ENCODE measurements around the gene LRBA.
"Not testable (repeated sequence)": the region's sequence is repeated elsewhere in the genome, so short reads cannot be mapped to it uniquely, and the experiment has no call there.

The LRBA gene

DNA sequence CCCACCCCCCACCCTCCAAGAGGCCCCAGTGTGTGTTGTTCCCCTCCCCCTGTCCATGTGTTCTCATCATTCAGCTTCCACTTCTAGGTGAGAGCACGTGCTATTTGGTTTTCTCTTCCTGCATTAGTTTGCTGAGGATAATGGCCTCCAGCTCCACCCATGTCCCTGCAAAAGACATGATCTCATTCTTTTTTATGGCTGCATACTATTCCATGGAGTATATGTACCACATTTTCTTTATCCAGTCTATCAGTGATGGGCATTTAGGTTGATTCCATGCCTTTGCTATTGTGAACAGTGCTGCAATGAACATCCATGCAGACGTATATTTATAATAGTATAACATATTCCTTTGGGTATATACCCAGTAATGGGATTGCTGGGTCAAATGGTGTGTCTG is 628.7 kb downstream of the LRBA start:
- not testable (repeated sequence) for H3K9me3 ChIP-seq (ENCODE audit: control insufficient read depth, insufficient read depth, low read length); H3K36me3 ChIP-seq (ENCODE audit: control insufficient read depth, insufficient read depth, low read length); H3K27ac ChIP-seq (ENCODE audit: low read length); H3K27me3 ChIP-seq (ENCODE audit: control insufficient read depth, insufficient read depth, low read length); DNase-seq (ENCODE audit: low read depth, low spot score); H3K4me1 ChIP-seq (ENCODE audit: control insufficient read depth, insufficient read depth, low read length); H3K4me3 ChIP-seq (ENCODE audit: low read length)
- no CpG with 5 or more reads among the region's 2 CpGs for WGBS (ENCODE audit: insufficient coverage, insufficient read length)

DNA sequence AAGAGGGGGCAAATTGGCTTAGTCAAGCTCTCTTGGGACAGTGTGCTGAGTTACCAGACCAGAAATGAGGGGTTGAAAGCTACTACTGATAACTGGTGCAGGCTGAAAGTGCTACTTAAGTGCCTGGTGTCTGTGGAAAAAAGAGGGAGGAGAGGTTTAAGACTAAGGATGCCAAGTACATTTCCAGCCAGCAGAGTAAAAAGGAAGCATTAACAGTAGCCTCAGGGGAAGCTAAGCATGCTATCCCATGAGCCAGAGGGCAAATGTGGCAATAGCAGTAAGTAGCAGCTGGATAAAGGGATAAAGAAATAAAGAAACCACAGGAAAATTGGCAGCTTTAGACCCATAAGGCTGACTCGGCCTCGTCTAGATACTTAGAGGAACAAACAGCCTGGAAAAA is 629.5 kb downstream of the LRBA start:
- no peak for DNase-seq (ENCODE audit: low read depth, low spot score)
- no peak overlapping the region for H3K4me3 ChIP-seq (ENCODE audit: low read length)
- no CpG with 5 or more reads among the region's 2 CpGs for WGBS (ENCODE audit: insufficient coverage, insufficient read length)

DNA sequence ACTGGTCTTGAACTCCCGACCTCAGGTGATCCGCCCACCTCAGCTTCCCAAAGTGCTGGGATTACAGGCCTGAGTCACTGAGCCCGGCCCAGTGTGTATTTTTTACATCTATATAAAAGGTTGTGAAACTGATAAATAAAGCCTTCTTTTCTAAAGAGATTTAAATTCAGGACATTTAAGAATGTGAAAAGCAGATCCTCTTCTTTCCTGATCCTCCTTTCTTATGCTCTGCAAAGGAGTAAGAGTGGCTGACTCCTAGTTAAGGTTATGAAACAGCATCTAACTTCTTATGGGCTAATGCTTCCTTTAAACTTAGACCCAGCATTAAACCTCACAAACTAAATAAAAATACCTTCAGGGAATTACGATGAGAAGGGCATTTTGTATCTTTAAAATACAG is 630.8 kb downstream of the LRBA start:
- H3K9me3 ChIP-seq (ENCODE audit: control insufficient read depth, insufficient read depth, low read length): no peaks in the 10 kb centered on the region
- no CpG with 5 or more reads among the region's 4 CpGs for WGBS (ENCODE audit: insufficient coverage, insufficient read length)
- H3K36me3 ChIP-seq (ENCODE audit: control insufficient read depth, insufficient read depth, low read length): no peaks in the 10 kb centered on the region
- H3K27me3 ChIP-seq (ENCODE audit: control insufficient read depth, insufficient read depth, low read length): no peaks in the 10 kb centered on the region
- H3K4me1 ChIP-seq (ENCODE audit: control insufficient read depth, insufficient read depth, low read length): no peaks in the 10 kb centered on the region
- no peak for DNase-seq (ENCODE audit: low read depth, low spot score)
- H3K4me3 ChIP-seq (ENCODE audit: low read length): no peak overlapping the region
- H3K27ac ChIP-seq (ENCODE audit: low read length): no peak overlapping the region

More for the DNA sequence above, 629.5 kb downstream of the LRBA start:
- Histone ChIP-seq H3K27me3 (ENCODE audit: control insufficient read depth, insufficient read depth, low read length) (no peaks in the 10 kb centered on the region), H3K4me1 (ENCODE audit: control insufficient read depth, insufficient read depth, low read length) (no peaks in the 10 kb centered on the region), H3K36me3 (ENCODE audit: control insufficient read depth, insufficient read depth, low read length) (no peaks in the 10 kb centered on the region), H3K9me3 (ENCODE audit: control insufficient read depth, insufficient read depth, low read length) (no peaks in the 10 kb centered on the region), H3K27ac (ENCODE audit: low read length) (no peak overlapping the region)

DNA sequence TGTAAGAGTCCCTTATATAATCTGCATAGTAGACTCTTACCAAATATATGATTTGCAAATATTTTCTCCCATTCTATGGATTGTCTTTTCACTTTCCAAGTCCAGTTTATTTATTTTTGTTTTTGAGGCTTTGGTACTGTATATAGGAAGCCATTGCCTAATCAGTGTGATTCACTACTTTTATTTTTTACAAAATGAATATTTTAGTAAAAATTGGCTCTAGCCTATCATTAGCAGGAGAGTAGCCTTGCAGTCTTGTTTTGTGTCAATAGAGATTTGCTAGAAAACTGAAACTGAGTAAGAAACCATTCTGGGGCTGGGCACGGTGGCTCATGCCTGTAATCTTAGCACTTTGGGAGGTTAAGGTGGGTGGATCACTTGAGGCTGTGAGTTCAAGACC is 633.1 kb downstream of the LRBA start:
- H3K27me3 ChIP-seq (ENCODE audit: control insufficient read depth, insufficient read depth, low read length): no peaks in the 10 kb centered on the region
- no CpG with 5 or more reads among the region's 1 CpG for WGBS (ENCODE audit: insufficient coverage, insufficient read length)
- no peaks in the 10 kb centered on the region for H3K36me3 ChIP-seq (ENCODE audit: control insufficient read depth, insufficient read depth, low read length)
- H3K27ac ChIP-seq (ENCODE audit: low read length): no peak overlapping the region
- H3K9me3 ChIP-seq (ENCODE audit: control insufficient read depth, insufficient read depth, low read length): no peaks in the 10 kb centered on the region
- DNase-seq (ENCODE audit: low read depth, low spot score): no peak
- no peaks in the 10 kb centered on the region for H3K4me1 ChIP-seq (ENCODE audit: control insufficient read depth, insufficient read depth, low read length)
- H3K4me3 ChIP-seq (ENCODE audit: low read length): no peak overlapping the region

DNA sequence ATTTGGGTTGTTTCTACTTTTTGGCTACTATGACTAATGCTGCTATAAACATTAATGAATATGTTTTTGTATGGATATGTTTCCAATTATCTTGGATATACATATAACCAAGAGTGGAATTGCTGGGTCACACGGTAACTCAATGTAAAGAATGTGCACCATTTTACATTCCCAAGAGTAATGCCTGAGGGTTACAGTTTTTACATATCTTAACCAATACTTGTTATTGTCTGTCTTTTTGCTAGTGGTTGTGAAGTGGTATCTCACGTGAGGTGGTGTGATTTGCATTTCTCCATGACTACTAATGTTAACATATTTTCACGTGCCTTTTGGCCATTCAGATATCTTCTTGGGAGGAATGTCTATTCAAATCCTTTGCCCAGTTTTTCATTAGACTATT is 633.5 kb downstream of the LRBA start:
- H3K4me3 ChIP-seq (ENCODE audit: low read length): no peak overlapping the region
- H3K36me3 ChIP-seq (ENCODE audit: control insufficient read depth, insufficient read depth, low read length): no peaks in the 10 kb centered on the region
- H3K27me3 ChIP-seq (ENCODE audit: control insufficient read depth, insufficient read depth, low read length): no peaks in the 10 kb centered on the region
- H3K9me3 ChIP-seq (ENCODE audit: control insufficient read depth, insufficient read depth, low read length): no peaks in the 10 kb centered on the region
- H3K27ac ChIP-seq (ENCODE audit: low read length): no peak overlapping the region
- no peak for DNase-seq (ENCODE audit: low read depth, low spot score)
- H3K4me1 ChIP-seq (ENCODE audit: control insufficient read depth, insufficient read depth, low read length): no peaks in the 10 kb centered on the region
- WGBS (ENCODE audit: insufficient coverage, insufficient read length): no CpG with 5 or more reads among the region's 3 CpGs

DNA sequence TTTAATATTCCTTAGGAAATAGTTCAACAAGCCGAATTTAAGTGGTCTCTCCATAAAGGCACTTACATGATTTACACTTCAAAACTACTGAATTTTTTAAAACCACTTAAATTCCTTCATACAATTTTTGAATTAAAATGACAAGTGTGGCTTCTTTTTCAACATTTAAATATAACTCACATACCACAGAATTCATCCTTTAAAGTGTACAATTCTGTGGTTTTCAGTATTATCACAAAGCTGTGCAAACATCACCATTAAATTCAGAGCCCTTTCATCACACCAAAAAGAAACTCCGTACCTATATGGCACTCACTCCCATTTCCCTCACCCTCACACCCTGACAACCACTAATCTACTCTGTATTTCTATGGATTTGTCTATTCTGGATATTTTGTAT is 634.0 kb downstream of the LRBA start:
- DNase-seq (ENCODE audit: low read depth, low spot score): no peak

DNA sequence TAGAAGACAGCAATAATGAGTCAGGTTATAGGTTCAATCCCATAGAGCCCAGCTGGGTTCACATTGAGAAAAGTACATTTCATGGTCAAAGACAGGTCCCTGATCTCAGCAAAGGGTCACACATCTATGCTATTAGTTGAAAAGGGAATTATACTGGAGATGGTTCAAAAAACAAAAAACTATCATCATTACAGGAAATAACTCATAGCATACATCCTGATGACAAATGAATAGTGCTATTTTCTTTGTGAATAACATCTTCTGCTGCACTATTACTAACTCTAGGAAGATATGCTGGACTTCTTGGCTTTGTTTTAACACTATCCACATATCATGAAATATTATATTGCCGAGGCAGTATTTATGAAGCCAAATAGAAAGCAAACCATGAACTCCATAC is 635.6 kb downstream of the LRBA start:
- Histone ChIP-seq H3K36me3 (ENCODE audit: control insufficient read depth, insufficient read depth, low read length) (no peaks in the 10 kb centered on the region), H3K4me1 (ENCODE audit: control insufficient read depth, insufficient read depth, low read length) (no peaks in the 10 kb centered on the region), H3K4me3 (ENCODE audit: low read length) (no peak overlapping the region), H3K9me3 (ENCODE audit: control insufficient read depth, insufficient read depth, low read length) (no peaks in the 10 kb centered on the region), H3K27me3 (ENCODE audit: control insufficient read depth, insufficient read depth, low read length) (no peaks in the 10 kb centered on the region), H3K27ac (ENCODE audit: low read length) (no peak overlapping the region)
- DNase-seq (ENCODE audit: low read depth, low spot score): no peak
- no CpG with 5 or more reads among the region's 1 CpG for WGBS (ENCODE audit: insufficient coverage, insufficient read length)

More for the DNA sequence above, 634.0 kb downstream of the LRBA start:
- H3K36me3 ChIP-seq (ENCODE audit: control insufficient read depth, insufficient read depth, low read length): no peaks in the 10 kb centered on the region
- no peaks in the 10 kb centered on the region for H3K4me1 ChIP-seq (ENCODE audit: control insufficient read depth, insufficient read depth, low read length)
- H3K27ac ChIP-seq (ENCODE audit: low read length): no peak overlapping the region
- no peaks in the 10 kb centered on the region for H3K9me3 ChIP-seq (ENCODE audit: control insufficient read depth, insufficient read depth, low read length)
- WGBS (ENCODE audit: insufficient coverage, insufficient read length): no CpG with 5 or more reads among the region's 2 CpGs
- H3K27me3 ChIP-seq (ENCODE audit: control insufficient read depth, insufficient read depth, low read length): no peaks in the 10 kb centered on the region
- no peak overlapping the region for H3K4me3 ChIP-seq (ENCODE audit: low read length)

DNA sequence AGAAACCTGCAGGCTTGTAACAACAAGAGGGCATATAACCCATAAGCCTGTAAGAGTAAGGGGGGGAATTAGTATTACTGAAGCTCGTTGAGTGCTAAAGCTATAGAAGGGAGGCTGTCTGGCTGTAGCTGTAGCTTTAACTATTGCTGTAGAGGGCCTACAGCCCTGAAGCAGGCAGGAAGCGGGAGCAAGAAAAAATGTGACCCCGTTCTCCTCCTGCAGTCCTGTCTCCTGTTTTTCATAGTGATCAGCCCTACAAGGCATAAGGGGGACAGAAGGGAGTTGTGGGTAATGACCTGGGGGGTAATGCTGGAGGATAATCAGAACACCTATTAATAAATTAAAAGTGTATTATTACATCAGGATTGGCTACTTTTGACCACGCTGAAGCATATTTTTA is 640.1 kb downstream of the LRBA start:
- no peaks in the 10 kb centered on the region for H3K36me3 ChIP-seq (ENCODE audit: control insufficient read depth, insufficient read depth, low read length)
- H3K27me3 ChIP-seq (ENCODE audit: control insufficient read depth, insufficient read depth, low read length): no peaks in the 10 kb centered on the region
- H3K27ac ChIP-seq (ENCODE audit: low read length): no peak overlapping the region
- DNase-seq (ENCODE audit: low read depth, low spot score): no peak
- WGBS (ENCODE audit: insufficient coverage, insufficient read length): no CpG with 5 or more reads among the region's 4 CpGs
- no peak overlapping the region for H3K4me3 ChIP-seq (ENCODE audit: low read length)
- H3K4me1 ChIP-seq (ENCODE audit: control insufficient read depth, insufficient read depth, low read length): no peaks in the 10 kb centered on the region; the same call in 1 of the 2 replicates
- no peaks in the 10 kb centered on the region for H3K9me3 ChIP-seq (ENCODE audit: control insufficient read depth, insufficient read depth, low read length)

DNA sequence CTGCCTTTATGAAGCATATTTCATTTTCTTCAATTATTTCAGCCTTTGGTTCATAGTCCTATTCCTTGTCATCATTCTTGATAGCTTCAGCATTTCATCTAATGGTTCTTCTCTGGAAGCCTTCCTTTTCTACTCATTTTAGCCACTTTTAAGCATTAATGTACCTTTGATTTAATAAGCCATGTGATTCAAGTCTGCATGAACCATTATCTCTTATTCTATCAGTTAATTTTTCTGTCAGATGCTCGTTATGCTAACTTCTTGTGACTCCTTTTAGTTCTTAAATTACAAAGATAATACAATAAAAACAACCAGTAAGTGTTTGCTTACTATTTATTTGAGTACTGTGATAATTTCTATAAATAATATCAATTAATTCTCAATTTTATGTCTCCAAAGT is 643.2 kb downstream of the LRBA start:
- Histone ChIP-seq H3K36me3 (ENCODE audit: control insufficient read depth, insufficient read depth, low read length) (no peaks in the 10 kb centered on the region), H3K4me1 (ENCODE audit: control insufficient read depth, insufficient read depth, low read length) (no peaks in the 10 kb centered on the region; the same call in 1 of the 2 replicates)

DNA sequence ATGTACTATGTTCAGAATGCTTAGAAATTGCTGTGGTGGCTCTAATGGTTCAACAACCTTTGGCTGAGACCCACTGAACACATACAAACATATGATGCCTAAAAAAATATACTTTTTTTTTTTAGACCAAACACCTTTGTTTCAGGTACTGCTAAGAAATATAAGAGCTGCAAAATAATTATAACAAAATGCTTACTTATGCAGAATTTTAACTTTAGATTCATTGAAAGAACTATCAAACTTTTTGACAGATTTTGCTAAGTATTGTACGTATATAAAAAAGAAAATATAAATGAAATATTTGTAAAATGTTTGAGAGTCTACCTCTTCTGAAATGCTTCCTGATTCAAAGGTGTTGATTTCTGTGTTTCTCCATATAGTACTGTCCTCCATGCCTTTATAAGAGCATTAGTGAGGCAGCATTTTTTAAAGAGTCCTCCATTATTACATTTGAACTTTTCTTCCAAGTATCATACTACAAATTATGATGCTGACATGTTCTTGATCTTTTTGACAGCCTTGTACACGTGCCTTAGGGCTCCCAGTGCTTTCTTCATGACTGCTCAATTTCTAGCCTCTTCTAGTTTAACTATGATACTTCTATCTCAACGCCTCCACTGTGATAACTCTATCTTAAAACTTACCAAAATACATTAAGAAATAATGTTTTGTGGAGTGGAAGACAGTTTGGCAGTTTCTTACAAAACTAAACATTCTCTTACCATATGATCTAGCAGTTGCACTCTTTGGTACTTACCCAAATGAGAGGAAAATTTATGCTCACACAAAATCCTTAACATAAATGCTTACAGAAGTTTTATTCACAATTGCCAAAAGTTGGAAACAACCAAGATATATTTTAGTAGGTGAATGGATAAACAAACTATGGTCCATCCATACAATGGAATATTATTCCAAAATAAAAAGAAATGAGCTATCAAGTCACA is 645.4 kb downstream of the LRBA start:
- Histone ChIP-seq H3K36me3 (ENCODE audit: control insufficient read depth, insufficient read depth, low read length) (no peaks in the 10 kb centered on the region), H3K4me3 (ENCODE audit: low read length) (no peak overlapping the region), H3K4me1 (ENCODE audit: control insufficient read depth, insufficient read depth, low read length) (peaks cover 2% of the 10 kb centered on the region), H3K27me3 (ENCODE audit: control insufficient read depth, insufficient read depth, low read length) (peaks cover 2% of the 10 kb centered on the region; the same call in 1 of the 2 replicates), H3K27ac (ENCODE audit: low read length) (no peak overlapping the region), H3K9me3 (ENCODE audit: control insufficient read depth, insufficient read depth, low read length) (no peaks in the 10 kb centered on the region)
- DNase-seq (ENCODE audit: low read depth, low spot score): no peak
- 100% methylated on average over 1 of the region's 3 CpGs for WGBS (ENCODE audit: insufficient coverage, insufficient read length)

More for the DNA sequence above, 643.2 kb downstream of the LRBA start:
- WGBS (ENCODE audit: insufficient coverage, insufficient read length): no CpG with 5 or more reads among the region's 1 CpG
- Histone ChIP-seq H3K4me3 (ENCODE audit: low read length) (no peak overlapping the region), H3K27ac (ENCODE audit: low read length) (no peak overlapping the region), H3K27me3 (ENCODE audit: control insufficient read depth, insufficient read depth, low read length) (peaks cover 2% of the 10 kb centered on the region; the same call in 1 of the 2 replicates), H3K9me3 (ENCODE audit: control insufficient read depth, insufficient read depth, low read length) (no peaks in the 10 kb centered on the region)
- DNase-seq (ENCODE audit: low read depth, low spot score): no peak

DNA sequence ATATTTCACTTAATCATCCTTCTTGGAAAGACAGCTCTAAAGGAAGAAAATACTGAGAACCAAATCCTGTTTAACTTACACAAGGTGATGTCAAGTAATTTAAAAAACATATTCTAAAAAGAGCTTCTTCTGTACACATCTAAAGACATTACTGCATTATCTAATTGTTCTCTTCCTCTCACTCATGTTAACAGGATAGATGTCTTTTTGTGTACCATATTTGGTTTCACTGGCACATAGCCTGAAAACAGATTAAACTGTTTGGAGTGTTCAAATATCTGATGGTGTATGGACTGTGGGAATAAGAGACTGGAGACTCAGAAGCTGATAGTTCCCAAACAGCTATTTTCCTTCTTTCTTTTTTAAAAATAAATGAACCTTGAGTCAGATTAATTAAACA is 646.4 kb downstream of the LRBA start:
- Histone ChIP-seq H3K27me3 (ENCODE audit: control insufficient read depth, insufficient read depth, low read length) (peaks cover 2% of the 10 kb centered on the region; the same call in 1 of the 2 replicates), H3K9me3 (ENCODE audit: control insufficient read depth, insufficient read depth, low read length) (no peaks in the 10 kb centered on the region), H3K4me1 (ENCODE audit: control insufficient read depth, insufficient read depth, low read length) (peaks cover 2% of the 10 kb centered on the region), H3K27ac (ENCODE audit: low read length) (no peak overlapping the region), H3K36me3 (ENCODE audit: control insufficient read depth, insufficient read depth, low read length) (no peaks in the 10 kb centered on the region), H3K4me3 (ENCODE audit: low read length) (no peak overlapping the region)
- DNase-seq (ENCODE audit: low read depth, low spot score): no peak
